Central memory CD4-positive, alpha-beta T cell (primary cell): ENCODE data around the gene STAT6.
"Not testable (repeated sequence)": the region's sequence is repeated elsewhere in the genome, so short reads cannot be mapped to it uniquely, and the experiment has no call there.

Source experiments
- DNase-seq: peaks from one replicate; pipeline ENCODE4 v3.0.0; 2022

Gene STAT6

DNA sequence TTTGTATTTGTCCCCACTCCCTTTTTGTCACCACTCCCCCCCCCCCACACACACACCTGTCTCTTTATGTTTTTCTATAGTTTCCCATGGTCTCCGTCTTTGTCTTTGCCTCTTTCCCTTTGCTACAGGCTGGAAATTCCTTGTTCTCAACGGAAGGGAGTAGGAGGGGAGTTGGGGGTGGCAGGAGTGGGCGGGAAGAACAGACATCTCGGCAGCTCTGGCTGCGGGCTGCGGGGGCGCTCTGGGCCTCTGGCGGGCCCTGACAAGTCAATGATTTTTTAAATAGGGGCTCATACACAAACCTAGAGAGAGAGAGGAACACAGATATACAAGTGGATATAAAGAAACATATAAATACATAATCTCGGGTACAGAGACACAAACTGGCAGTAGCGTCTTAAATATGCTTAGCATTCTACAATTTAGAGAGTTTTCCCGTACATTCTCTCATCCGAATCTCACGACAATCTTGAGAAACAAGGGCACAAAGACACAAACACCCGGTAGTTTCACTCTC is 24.6 kb downstream of the STAT6 start:
- peak; percentile 29 for DNase-seq

DNA sequence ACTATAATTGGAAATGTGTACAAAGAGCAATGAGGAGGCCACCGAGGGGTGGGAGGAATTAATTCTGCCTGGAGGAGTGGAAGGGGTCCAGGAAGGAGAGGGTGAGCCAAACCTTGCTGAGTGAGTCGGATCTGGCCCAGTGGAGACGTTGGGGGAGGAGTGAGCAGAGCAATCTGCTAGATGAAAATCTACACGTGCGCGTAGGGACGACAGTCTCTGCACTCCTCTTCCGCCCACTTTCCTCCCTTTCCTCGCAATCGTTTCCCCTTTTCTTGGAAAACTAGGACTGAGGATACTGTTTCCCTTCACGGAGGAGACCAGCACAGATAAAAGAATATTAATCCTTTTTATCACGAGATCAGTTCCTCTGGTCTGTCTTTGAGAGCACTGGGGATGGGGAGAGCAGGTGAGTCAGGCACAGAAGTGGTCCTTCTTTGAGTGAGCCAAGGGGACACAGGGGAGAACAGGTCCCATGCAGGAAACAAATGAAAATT is 25.1 kb downstream of the STAT6 start:
- DNase-seq: no peak

DNA sequence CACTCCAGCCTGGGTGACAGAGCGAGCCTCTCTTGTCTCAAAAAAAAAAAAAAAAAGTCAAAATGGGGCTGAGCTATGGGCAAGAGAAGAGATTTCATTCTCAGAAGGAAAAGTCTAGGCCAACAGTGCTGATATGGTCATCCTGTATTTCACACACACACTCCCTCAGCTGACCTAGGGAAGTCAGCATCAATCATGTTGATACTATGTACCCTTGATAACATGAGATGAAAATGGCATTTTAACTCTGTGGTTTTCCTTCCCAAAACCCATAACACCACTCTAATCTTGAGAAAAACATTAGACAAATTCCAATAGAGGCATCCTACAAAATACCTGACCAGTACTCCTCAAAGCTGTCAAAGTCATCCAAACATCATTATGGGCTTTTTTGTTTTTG is 30.3 kb downstream of the STAT6 start:
- no peak for DNase-seq

DNA sequence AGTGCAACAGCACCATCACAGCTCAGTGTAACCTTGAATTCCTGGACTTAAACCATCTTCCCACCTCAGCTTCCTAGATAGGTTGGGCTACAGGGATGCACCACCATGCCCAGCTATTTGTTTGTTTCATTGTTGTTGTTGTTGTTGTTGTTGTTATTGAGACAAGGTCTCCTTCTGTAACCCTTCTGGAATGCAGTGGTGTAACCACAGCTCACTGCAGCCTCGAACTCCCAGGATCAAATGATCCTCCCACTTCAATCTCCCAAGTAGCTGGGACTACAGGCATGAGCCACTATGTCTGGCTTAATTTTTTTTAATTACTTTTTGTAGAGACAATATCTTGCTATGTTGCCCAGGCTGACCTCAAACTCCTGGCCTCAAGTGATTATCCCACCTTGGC is 31.3 kb downstream of the STAT6 start:
- no peak for DNase-seq

DNA sequence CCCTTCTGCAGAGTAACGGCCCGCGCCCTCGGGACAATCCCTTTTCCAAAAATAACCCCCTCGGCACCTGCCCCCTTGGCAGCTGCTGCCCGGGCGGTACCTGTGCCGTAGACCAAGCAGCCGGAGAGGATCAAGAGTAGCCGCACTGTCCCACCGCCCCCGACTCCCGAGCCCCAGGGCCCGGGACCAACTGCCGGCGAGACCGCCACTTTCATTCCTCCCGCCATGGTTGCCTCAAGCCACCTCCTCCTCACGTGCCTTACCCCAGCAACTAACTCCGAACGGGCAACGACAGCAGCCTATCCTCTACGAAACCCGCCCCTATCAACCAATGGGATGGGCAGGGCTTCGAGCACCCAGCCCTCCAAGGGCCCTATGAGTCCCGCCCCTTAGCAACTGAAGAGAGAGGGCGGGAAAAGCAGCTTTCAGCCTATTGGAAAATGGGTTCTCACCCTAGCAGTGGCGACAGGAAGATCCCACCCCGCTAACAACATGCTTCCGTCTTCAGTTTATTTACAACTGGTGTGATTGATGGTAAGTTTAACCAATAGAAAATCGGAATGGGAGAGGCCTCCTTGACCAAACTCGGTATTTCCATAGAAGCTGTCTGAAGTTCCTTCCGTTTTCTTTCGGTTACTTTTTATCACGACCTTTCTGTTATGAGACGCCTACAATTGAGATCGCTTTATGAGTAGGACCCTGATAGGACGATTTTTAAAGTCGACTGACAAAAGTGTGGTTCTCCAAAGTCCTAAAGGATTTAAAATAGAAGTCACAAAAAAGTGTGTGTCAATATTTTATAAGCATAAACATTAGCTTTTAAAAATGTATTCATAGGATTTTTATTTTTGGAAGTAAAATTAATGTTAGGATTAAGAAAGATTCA is 32.4 kb downstream of the STAT6 start, which contains the start of gene NEMP1:
TSS of gene NEMP1 (minus strand) at position 273 of the 886 bp plus-strand sequence. CDS start at position 227, 46 bp downstream.
- DNase-seq: peak; percentile 99

DNA sequence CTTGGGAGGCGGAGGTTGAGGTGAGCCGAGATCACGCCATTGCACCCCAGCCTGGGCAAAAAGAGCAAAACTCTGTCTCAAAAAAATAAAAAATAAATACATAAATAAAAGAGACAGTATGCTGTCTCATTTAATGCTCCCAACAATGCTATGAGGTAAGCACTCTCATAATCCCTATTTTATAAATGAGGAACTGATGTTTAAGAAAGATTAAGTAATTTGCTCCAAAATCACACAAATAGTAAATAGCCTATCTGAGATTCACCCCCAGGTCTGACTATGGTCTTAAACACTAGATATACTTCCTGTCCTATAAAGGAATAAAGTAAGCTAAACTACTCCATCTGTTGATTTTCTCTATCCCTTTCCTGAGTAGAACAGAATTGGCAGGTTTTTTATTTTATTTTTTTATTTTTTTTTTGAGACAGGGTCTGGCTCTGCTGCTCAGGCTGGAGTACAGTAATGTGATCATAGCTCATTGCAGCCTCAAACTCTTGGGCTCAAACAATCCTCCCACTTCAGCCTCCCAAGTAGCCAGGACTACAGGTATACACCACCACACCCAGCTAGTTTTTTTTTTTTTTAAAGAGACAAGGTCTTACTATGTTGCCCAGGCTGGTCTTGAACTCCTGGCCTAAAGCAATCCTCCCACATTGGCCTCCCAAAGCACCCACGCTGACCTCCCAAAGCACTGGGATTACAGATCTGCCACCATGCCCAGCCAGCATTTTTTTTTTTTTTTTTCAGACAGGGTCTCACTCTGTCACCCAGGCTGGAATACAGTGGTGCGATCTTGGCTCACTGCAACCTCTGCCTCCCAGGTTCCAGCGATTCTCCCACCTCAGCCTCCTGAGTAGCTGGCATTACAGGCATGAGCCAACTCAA is 37.4 kb downstream of the STAT6 start:
- not testable (repeated sequence) for DNase-seq

DNA sequence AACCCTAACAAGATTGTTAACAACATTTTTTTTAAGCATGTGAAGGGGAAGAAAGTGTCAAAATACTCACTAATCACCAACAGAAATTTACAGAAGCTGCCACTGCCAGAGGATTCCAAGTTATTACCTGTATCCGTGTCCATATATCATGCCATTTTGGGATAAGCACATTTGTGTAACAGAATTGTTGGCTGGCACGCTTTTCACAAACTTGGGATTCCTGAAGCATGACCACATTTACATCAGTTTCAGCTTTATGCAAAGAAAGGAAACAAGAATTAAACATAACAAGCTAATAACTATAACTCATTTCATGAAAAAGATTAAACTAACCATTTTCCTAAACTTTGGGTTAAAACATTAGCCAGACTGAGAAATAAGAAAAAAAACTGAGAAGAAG is 38.5 kb downstream of the STAT6 start:
- no peak for DNase-seq

DNA sequence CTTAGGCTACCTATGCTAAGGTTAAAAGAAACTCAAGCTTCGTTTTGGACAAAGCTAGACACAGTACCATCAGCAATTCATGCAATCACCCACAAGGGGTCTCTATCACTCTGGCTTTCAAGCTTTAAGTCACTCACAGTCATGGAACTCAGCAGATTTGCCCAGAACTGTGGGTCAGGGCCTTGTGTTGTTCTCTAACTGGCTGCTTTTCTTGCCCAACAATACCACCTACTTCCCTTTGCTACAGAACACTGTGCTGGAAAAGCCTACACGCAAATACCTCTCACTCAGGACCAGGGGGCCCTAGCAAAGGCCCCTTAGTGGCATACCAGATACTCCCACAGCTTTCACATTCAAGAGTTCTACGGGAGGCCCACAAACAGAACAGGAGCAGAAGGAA is 41.6 kb downstream of the STAT6 start:
- peak; percentile 73 for DNase-seq

DNA sequence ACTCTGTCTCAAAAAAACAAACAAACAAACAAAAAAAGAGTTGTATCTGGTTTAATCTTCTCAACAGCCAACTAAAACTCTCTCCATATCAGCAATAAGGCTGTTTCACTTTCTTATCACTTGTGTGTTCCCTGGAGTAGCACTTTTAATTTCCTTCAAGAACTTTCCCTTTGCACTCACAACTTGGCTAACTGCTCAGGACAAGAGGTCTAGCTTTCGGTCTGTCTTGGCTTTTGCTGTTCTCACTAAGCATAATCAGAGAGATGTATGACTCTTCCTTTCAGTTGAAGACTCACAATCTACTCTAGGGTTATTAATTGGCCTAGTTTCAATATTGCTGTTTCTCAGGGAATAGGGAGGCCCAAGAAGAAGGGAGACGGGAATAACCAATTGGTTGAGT is 44.9 kb downstream of the STAT6 start:
- no peak for DNase-seq

DNA sequence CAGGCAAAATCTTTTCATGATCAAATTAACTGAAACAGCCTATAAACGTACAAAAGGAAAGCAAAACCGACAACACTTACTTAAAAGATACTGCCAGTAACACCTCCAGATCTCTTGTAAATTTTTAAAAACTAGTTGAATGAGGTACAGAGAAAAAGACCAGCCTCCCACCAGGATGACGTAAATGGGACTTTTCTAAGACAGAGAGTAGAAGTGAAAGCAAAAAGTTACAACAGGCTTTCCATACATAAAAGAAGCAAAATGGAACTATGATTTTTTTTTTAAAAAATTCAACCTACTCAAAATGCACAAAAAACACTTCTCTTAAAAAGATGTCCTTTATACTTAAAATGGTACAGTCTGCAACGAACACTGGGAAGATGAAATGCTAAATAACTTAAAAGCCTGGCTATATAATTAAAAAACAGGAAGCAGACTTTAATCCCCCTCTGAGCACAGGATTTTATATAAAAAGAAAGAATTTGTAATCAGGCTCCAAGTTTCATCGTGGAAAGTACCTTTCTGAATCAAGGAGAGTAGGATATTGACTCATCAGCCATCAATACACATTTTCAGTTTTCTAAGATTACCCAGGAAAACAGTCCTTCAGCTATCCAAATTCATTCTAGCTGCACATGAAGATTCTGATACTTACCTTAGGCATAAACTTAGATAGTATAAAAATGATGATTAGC is 47.0 kb downstream of the STAT6 start:
- DNase-seq: peak; percentile 85

DNA sequence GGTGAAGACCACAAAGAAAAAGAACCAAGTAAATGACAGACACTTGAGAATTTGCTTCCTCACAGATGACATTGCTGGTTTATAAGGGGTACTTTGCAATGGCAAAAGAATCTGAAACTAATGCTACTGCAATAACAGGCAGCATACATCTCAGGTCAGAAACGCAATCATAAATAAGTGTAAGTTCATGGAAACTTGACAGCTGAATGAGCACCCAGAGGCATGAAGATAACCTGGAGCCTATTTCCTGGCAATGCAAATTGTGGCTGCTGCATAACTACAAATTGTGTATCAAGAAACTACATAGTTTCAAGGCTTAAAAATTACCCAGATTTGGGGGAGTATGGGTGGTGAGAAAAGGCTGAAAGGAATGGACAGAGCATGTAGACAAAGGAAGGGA is 52.7 kb downstream of the STAT6 start:
- DNase-seq: no peak

DNA sequence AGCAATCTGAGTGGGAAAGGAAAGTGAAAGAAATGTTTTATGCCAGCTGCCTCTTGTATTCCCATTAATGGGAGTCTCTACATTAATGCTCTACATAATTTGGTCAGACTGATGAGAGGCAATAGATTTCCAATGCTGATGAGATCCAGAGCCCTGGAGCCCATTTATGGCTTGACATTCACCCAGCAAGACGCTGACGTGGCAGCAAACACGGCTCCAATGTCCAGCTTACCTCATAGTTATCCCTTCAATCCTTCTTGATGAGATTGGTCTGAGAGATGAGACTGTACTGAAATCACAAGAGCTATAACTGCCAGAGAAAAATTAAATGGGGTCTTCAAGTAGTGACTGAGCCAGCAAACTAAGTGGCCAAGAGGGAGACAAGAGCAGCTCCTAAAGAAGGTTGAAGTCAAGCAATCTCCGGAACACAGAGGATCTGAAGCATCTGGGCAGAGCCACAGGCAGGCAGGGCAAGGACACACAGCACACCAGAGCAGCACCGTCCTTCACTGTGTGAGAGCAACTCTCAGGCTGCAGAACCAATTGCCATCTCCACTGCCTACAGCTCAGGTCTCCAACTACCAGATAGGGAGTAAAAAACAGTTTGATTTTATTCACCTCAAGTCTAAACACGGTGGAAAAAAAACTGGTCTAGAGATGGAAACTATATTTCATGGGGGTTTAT is 54.0 kb downstream of the STAT6 start:
- no peak for DNase-seq

DNA sequence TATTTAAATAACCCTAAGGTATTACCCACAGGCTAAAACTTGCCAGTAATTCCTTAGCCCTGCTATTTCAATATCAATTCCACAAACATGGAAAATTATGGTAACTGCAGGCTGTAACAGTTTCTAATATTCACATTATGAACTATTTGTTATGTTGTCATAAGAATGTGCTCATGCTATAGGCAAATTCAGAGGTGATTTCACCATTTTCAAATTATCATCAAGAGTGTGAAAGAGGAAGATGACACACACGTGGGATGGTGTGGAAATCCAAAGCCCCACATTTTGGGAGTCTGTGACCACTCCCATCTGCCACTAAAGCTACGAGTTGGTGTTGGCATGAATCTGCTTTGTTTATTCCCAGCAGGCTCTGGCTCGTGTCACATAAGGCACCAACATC is 55.3 kb downstream of the STAT6 start:
- no peak for DNase-seq

DNA sequence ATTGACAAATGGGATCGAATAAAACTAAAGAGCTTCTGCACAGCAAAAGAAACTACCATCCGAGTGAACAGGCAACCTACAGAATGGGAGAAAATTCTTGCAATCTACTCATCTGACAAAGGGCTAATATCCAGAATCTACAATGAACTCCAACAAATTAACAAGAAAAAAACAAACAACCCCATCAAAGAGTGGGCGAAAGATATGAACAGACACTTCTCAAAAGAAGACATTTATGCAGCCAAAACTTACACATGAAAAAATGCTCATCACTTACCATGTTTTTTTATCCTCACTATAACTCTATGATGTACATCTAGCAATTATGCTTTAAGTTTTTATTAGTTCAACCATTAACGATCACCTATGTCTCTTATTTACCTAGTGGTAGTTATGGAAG is 57.3 kb downstream of the STAT6 start:
- DNase-seq: not testable (repeated sequence)

DNA sequence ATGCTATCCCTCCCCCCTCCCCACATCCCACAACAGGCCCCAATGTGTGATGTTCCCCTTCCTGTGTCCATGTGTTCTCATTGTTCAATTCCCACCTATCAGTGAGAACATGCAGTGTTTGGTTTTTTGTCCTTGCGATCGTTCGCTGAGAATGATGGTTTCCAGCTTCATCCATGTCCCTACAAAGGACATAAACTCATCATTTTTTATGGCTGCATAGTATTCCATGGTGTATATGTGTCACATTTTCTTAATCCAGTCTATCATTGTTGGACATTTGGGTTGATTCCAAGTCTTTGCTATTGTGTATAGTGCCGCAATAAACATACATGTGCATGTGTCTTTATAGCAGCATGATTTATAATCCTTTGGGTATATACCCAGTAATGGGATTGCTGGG is 58.0 kb downstream of the STAT6 start:
- DNase-seq: not testable (repeated sequence)

DNA sequence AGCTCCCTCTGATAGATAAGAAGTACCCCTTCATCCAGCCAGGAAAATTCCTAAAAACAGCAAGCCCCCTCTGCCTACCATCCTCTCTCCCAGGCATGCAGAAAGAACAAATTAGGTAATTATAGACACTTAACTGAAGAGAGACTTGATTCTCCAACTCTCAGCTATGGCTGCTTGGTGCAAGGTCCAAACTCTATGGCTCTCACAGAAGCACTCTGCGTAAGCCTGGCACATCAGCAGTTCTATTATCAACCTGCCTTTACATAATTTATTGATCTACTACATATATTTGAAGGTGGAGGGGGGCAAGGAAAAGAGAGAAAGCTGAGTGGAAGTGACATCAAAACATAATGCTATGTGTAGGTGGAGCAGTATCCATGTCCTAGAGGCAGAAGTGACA is 60.2 kb downstream of the STAT6 start:
- DNase-seq: no peak

DNA sequence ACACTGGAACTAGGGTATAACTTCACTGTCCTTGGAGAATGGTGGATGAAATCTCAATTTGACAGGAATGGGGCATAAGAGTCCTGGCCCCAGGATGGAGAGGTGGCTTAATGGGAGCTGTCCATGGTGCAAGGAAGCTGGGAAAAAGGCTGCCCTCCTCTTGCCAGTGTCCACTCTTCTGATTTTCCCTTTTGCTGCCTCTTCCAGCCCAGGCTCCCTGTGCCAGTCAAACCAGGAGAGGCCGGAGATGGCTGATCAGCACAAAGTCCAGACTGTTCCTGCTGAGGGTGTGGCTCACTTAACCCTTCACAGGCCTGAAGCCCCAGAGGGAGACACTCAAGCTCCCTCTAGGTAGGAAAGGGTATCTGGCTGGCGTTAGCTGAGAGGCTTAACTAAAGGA is 61.3 kb downstream of the STAT6 start, which contains the start of gene MYO1A:
TSS of gene MYO1A (minus strand) at position 240 of the 400 bp plus-strand sequence. CDS start 1,806 bp downstream, outside the sequence.
- DNase-seq: no peak

DNA sequence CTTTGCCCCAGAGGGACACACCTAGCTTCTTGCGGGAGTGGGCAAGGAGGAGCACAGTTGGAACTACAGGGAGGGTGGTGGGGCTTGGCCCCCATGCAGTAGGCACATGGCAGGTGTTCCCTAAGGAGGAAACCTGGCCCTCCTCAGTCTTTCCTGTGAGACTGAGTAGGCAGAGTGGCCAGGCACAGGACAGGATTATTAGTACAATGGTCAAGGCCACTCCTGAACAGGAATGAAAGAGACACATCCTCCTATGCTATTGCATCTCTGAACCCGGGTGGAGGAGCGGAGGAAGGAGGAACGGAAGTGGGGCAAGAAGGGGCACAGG is 62.1 kb downstream of the STAT6 start:
- DNase-seq: no peak

DNA sequence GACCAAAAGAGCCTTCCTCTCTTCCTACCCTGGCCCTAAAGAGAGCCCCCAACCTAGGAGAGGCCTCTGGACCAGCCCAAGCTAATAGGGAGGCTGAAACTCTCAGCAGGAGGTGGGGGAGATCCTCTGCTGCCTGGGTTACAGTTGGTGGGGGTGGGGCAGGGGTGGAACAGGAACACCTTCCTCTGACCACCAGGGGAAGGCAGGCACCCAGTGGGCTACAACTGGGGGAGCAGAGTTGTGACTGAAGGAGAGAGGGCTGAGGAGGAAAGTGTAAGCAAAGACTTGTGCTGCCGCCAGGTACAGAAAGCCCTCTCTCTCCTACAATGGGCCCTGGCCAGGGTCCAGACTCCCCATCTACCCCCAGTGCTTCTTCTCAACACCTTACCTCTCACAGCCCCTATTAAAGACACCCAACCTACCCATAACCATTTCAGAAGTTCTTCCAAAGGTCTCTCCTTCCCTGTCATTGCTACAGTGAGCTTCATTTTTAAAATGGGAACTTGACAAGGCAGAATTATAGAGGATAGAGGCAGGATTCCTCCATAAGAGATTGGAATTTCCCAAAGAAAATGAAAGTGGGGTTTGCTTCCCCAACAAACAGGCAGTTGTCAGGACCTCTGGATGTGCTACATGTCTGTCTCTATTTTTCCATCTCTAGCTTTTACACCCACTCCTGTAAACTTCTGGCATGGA is 62.6 kb downstream of the STAT6 start:
- no peak for DNase-seq

DNA sequence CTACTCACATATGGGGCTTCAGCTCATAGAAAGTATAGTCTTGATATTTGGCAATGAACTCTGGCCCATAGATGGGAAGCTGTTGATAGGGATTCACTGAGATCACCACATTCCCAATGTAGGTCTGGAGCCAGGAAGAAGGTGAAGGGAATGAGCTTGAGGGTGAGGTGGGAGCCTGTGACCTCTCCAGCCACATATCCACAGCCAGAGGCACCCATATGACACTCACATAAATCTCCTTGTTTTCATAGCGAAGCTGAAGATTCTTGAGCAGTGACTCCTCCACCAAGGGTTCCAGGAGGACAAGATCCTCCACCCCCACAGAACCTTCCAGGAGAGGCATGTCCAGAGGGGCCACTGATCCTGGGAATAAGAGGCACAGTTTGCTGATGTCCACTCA is 63.2 kb downstream of the STAT6 start:
- DNase-seq: no peak
